BLaER1 treated with 17β-estradiol and CSF1 and Interleukin-3, amounts not matched to agents 10 nM and 100 nM (cell line): Measurements from ENCODE around the gene AK2.

Experiments used
- H3K27ac ChIP-seq, 11 experiments: shearing (Covaris generic); formaldehyde crosslinking; 2 replicates each; pipeline ENCODE4 v1.8.1; 2022
- H3K27me3 ChIP-seq, 11 experiments: shearing (Covaris generic); formaldehyde crosslinking; 2 replicates each; pipeline ENCODE4 v1.8.1; 2022
- H3K36me3 ChIP-seq, 11 experiments: shearing (Covaris generic); formaldehyde crosslinking; 2 replicates each; pipeline ENCODE4 v1.8.1; 2022
- H3K4me1 ChIP-seq, 10 experiments: shearing (Covaris generic); formaldehyde crosslinking; 2 replicates each; pipeline ENCODE4 v1.8.1; 2022
- H3K4me2 ChIP-seq, 11 experiments: shearing (Covaris generic); formaldehyde crosslinking; 2 replicates each; pipeline ENCODE4 v1.8.1; 2022
- H3K4me3 ChIP-seq, 10 experiments: shearing (Covaris generic); formaldehyde crosslinking; 2 replicates each; pipeline ENCODE4 v1.8.1; 2022
- H3K9ac ChIP-seq, 11 experiments: shearing (Covaris generic); formaldehyde crosslinking; 2 replicates each; pipeline ENCODE4 v1.8.1; 2022
- H3K9me3 ChIP-seq, 11 experiments: shearing (Covaris generic); formaldehyde crosslinking; replicated peaks in 1 of 11; 2 replicates each; pipeline ENCODE4 v1.8.1; 2022
- H4K20me1 ChIP-seq, 11 experiments: shearing (Covaris generic); formaldehyde crosslinking; 2 replicates each; pipeline ENCODE4 v1.8.1; 2022
- Cebpa-rat ChIP-seq, 11 experiments: shearing (Covaris generic); IDR thresholded peaks; 2 replicates each; pipeline ENCODE4 v1.8.1; 2022

Gene AK2

DNA sequence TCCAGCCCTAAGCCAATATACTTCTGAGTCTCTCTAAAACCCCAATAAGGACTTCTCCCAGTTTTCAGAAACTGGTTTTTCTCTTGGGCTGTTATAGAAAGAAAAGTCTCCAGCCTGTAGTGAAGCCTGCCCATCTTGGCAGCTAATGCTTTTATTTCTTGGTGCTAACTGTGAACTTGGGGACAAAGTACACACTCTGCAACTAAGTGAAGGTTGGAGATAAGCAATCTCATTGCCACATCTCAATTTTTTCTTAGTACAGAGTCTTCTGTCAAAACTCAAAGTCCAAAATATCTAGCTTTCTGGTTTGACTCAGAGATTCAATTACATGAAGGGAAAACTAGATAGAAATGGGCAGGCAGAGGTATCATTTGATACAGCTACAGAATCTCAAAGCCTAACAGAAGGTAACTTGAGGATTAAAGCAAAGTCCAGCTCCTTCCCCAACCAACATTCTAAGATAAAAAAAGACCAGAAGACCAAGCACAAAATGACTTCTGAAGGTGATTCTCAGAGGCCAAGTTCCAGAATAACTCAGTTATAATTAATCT, 14.0 kb downstream of the AK2 start:
- no peak overlapping the region for H3K9ac ChIP-seq
- H3K4me1 ChIP-seq = peaks cover 8 to 37% (median 21%) of the 10 kb centered on the region in 10 experiments
- H3K27me3 ChIP-seq = no peaks in the 10 kb centered on the region
- peaks cover 68 to 98% (median 93%) of the 10 kb centered on the region in 11 experiments for H3K36me3 ChIP-seq
- no peak overlapping the region for H3K4me2 ChIP-seq
- no peak for TF ChIP-seq Cebpa-rat (IDR thresholded peaks at IDR 0.05)
- H3K4me3 ChIP-seq = no peak overlapping the region
- H3K9me3 ChIP-seq = no peaks in the 10 kb centered on the region
- H4K20me1 ChIP-seq = peaks cover 26 to 95% (median 71%) of the 10 kb centered on the region in 11 experiments; a peak in 21 of 22 replicates
- no peak overlapping the region for H3K27ac ChIP-seq

DNA sequence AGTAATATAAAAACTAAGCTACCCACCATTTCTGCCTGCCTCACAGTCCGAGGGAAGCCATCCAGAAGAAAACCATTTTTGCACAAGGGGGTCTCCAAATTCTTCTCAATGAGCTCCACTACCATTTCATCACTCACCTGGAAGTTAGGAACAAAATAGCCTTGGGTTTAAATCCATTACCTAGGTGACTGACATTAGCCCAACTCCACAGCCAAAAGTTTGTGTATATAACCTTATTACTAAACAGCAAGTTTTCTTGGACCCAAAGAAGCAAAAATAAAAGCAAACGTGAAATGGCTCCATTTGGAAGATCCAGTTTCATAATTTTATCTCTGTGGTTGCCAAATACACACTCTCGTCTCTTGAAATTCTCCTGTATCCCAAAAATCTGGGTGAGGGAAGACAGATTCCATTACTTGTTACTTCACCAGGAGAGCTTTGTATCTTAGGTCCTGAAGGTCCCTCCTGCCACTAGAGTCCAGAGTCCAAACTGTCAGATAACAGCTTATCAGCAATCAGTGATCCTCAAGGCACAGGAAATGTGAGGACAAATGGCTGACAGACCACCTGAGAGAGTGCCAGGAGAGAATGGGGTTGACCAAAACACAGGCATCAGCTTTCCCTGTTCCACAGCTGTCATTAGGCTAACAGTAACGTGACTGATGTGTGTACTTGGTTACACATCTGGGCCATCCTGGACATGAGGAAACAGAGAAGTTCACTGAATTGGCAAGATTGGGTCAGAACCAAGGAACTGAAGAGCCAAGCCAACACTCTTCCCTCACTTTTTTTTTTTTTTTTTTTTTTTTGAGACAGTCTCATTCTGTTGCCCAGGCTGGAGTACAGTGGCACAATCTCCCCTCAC, 14.9 kb downstream of the AK2 start:
- no peak overlapping the region for H3K9ac ChIP-seq
- no peaks in the 10 kb centered on the region for H3K27me3 ChIP-seq
- H3K27ac ChIP-seq = no peak overlapping the region
- no peak for TF ChIP-seq Cebpa-rat (IDR thresholded peaks at IDR 0.05)
- no peak overlapping the region for H3K4me2 ChIP-seq
- peaks cover 0 to 28% (median 13%) of the 10 kb centered on the region in 10 experiments; a peak in 12 of 20 replicates for H3K4me1 ChIP-seq
- H4K20me1 ChIP-seq = peaks cover 18 to 93% (median 62%) of the 10 kb centered on the region in 11 experiments; a peak in 21 of 22 replicates
- H3K4me3 ChIP-seq = no peak overlapping the region
- no peaks in the 10 kb centered on the region for H3K9me3 ChIP-seq
- H3K36me3 ChIP-seq = peaks cover 76 to 98% (median 95%) of the 10 kb centered on the region in 11 experiments

DNA sequence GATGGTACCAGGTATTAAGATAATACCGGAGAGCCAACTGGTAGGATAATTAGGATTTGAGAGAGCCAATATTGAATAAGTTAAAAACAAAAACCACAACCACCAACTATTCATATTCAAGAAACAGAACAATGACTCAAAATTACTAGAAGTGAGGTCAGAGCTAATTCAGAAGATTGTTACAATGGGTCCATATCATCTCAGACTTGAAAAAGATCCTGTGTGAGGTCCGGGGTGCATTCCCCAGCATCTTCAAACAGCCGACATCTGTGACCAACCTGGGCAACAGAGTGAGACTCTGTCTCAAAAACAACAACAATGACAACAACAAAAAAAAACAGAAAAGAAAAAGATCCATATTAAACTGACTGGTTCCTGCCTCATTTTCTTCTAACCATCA, 18.6 kb downstream of the AK2 start:
- H3K27ac ChIP-seq = no peak overlapping the region
- H3K9ac ChIP-seq = no peak overlapping the region
- H3K4me3 ChIP-seq = no peak overlapping the region
- H3K36me3 ChIP-seq = peaks cover 86 to 100% (median 99%) of the 10 kb centered on the region in 11 experiments
- peaks cover 0 to 71% (median 40%) of the 10 kb centered on the region in 11 experiments; a peak in 15 of 22 replicates for H4K20me1 ChIP-seq
- TF ChIP-seq Cebpa-rat (IDR thresholded peaks at IDR 0.05) = no peak
- H3K9me3 ChIP-seq = no peaks in the 10 kb centered on the region
- H3K4me1 ChIP-seq = no peaks in the 10 kb centered on the region
- H3K27me3 ChIP-seq = no peaks in the 10 kb centered on the region
- no peak overlapping the region for H3K4me2 ChIP-seq

DNA sequence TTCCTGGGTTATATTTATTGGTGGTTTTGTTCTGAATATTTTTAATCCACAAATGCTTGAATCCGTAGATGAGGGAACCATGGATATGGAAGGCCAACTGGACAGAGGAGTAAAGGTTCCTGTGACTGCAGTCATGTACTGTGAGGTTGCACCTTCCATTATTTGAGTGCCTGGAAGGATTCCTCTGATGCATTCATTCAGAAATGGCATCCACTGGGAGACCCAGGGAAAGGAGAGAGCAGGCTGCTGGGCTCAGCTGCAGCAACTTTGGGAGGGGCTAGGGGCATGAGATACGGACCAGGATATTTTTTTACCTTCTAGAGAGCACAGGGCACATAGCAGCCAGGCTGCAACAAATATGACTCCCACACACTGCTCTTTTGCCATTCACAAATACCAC, 19.5 kb downstream of the AK2 start:
- Histone ChIP-seq H3K4me3 (no peak overlapping the region), H4K20me1 (peaks cover 0 to 69% (median 32%) of the 10 kb centered on the region in 11 experiments; a peak in 14 of 22 replicates), H3K9me3 (no peaks in the 10 kb centered on the region), H3K27ac (no peak overlapping the region), H3K36me3 (peaks cover 86 to 100% (median 99%) of the 10 kb centered on the region in 11 experiments), H3K4me1 (no peaks in the 10 kb centered on the region), H3K27me3 (no peaks in the 10 kb centered on the region), H3K9ac (no peak overlapping the region), H3K4me2 (no peak overlapping the region)
- TF ChIP-seq Cebpa-rat (IDR thresholded peaks at IDR 0.05) = no peak

DNA sequence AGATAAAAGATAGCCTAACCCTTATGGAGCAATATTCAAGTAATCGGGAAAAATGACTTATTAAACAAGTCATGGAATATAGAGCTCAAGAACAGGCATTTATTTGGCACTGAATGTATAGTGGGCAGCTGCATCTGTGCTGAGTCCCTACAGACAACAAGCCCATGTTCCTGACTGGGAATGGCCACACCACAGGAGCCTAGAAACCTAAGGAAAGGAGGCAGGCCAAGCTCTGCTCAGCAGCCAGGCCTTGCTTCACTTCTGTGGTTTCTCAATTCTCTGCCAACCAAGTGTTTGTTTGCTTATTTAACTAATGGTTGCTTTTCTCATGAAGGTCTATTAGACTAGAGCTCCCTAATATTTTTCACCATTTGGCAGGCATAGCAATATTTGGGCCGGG, 21.5 kb downstream of the AK2 start:
- Histone ChIP-seq H3K4me1 (peaks cover 0 to 10% (median 0%) of the 10 kb centered on the region in 10 experiments; a peak in 2 of 20 replicates), H3K9ac (no peak overlapping the region), H4K20me1 (peaks cover 0 to 60% (median 24%) of the 10 kb centered on the region in 11 experiments; a peak in 12 of 22 replicates)

DNA sequence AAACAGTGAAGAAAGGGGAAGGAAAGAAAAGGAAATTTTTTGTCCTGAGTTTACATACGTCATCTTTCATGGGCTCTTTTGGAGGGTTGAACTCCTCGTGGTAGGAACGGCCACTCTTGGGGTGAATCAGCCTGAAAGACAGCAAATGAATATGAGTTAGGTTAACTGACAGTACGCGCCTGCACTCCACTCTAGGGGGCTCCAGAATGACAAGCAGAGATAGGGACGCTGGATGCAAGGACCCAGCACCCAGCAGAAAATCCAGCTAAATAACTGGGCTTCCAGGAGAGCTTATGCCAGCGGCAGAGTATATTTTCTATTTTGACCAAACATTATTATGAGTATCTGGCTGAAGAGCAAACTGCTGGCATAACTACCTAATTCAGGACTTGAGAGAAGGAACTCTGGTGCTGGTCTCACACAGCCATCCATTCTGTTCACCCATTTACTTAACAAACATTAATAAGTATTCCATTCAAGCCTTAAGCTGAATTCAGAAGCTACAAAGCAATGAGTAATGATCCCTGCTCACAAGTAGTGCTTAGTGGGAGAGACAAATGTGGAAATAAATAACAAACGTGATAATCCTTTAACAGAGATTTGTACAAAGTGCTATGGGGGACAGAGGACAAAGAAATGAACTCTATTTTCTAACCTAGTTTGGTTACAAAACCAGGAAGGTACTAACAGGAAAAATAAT, 22.1 kb downstream of the AK2 start:
- Histone ChIP-seq H3K4me2 (no peak overlapping the region), H4K20me1 (peaks cover 0 to 60% (median 22%) of the 10 kb centered on the region in 11 experiments; a peak in 12 of 22 replicates), H3K27me3 (no peaks in the 10 kb centered on the region), H3K4me1 (peaks cover 0 to 10% (median 0%) of the 10 kb centered on the region in 10 experiments; a peak in 2 of 20 replicates), H3K9ac (no peak overlapping the region), H3K9me3 (no peaks in the 10 kb centered on the region), H3K36me3 (peaks cover 78 to 100% (median 99%) of the 10 kb centered on the region in 11 experiments), H3K4me3 (no peak overlapping the region), H3K27ac (no peak overlapping the region)
- TF ChIP-seq Cebpa-rat (IDR thresholded peaks at IDR 0.05) = no peak

More for the DNA sequence above, 21.5 kb downstream of the AK2 start:
- no peak for TF ChIP-seq Cebpa-rat (IDR thresholded peaks at IDR 0.05)
- no peaks in the 10 kb centered on the region for H3K9me3 ChIP-seq
- no peaks in the 10 kb centered on the region for H3K27me3 ChIP-seq
- peak overlapping the region in 1 of 11 experiments; percentile 17; a peak in 1 of 22 replicates for H3K27ac ChIP-seq
- H3K4me2 ChIP-seq = no peak overlapping the region
- no peak overlapping the region for H3K4me3 ChIP-seq
- H3K36me3 ChIP-seq = peaks cover 84 to 100% (median 99%) of the 10 kb centered on the region in 11 experiments

DNA sequence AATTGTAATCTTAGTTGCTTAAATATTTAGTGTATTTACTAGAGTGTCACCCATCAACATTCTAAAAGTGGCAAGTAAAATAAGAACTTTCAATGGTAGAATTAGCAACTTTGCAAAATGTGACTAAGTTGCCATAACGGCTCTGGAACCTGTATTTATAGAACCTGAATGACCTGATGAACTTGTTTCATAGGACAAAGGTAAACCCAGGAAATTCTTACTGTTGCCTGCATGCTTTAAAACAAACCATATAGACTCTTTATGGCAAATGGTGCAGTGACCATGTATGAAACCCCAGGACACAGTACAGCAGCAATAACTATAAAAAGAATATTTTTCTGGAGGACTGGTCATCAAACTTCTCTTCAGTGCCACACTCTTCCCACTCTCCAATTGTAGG, 22.9 kb downstream of the AK2 start:
- no peaks in the 10 kb centered on the region for H3K27me3 ChIP-seq
- no peak overlapping the region for H3K9ac ChIP-seq
- H3K4me2 ChIP-seq = no peak overlapping the region
- TF ChIP-seq Cebpa-rat (IDR thresholded peaks at IDR 0.05) = no peak
- H3K36me3 ChIP-seq = peaks cover 78 to 100% (median 99%) of the 10 kb centered on the region in 11 experiments
- peaks cover 0 to 54% (median 18%) of the 10 kb centered on the region in 11 experiments; a peak in 12 of 22 replicates for H4K20me1 ChIP-seq
- H3K4me1 ChIP-seq = peaks cover 0 to 10% (median 0%) of the 10 kb centered on the region in 10 experiments; a peak in 2 of 20 replicates
- no peaks in the 10 kb centered on the region for H3K9me3 ChIP-seq
- H3K4me3 ChIP-seq = no peak overlapping the region
- H3K27ac ChIP-seq = no peak overlapping the region

DNA sequence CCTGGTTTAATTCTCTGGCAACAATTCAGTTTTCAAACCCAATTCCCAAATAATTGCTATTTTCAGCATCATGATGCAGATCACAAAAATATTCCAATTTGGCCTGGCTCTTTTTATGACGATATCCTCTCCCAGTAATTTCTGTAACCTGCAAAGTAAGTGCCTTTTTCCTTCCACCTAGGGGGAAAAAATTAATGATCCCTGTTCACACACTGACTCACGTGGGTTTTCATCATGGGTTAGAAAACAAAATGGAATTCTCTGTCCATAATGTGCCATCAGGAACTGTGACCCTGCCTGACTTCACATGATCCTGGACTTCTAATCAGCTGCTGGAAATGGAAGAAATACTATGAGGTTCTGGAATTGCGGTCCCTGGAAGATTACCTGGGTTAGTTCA, 24.5 kb downstream of the AK2 start:
- Histone ChIP-seq H3K4me3 (no peak overlapping the region), H3K27me3 (no peaks in the 10 kb centered on the region), H3K4me2 (no peak overlapping the region), H3K36me3 (peaks cover 75 to 100% (median 98%) of the 10 kb centered on the region in 11 experiments), H4K20me1 (peaks cover 0 to 44% (median 13%) of the 10 kb centered on the region in 11 experiments; a peak in 9 of 22 replicates), H3K9ac (no peak overlapping the region), H3K27ac (no peak overlapping the region), H3K9me3 (no peaks in the 10 kb centered on the region), H3K4me1 (peaks cover 0 to 16% (median under 1%) of the 10 kb centered on the region in 10 experiments; a peak in 7 of 20 replicates)
- TF ChIP-seq Cebpa-rat (IDR thresholded peaks at IDR 0.05) = no peak
